ACC112 (cell line): ENCODE data around the gene FAF1.

Experiments
- H2AFZ ChIP-seq: fragments of 200-600 bp; sonication (generic); one replicate; pipeline ENCODE4 v1.6.0; 2017; ENCODE audit warnings: antibody characterized with exemption, low read length; ENCODE audit not compliant: unreplicated experiment
- H3K27ac ChIP-seq: fragments of 200-600 bp; sonication (generic); 2 replicates; pipeline ENCODE4 v1.5.1; 2014; ENCODE audit warnings: low read depth, mild to moderate bottlenecking, antibody characterized with exemption, low read length, moderate library complexity
- H3K27me3 ChIP-seq: fragments of 200-600 bp; sonication (generic); 2 replicates; pipeline ENCODE4 v1.6.1; 2014; ENCODE audit warnings: mild to moderate bottlenecking, antibody characterized with exemption, low read length, moderate library complexity, mixed read lengths; ENCODE audit not compliant: insufficient read depth
- H3K36me3 ChIP-seq: fragments of 200-600 bp; sonication (generic); 2 replicates; pipeline ENCODE4 v1.6.1; 2016; ENCODE audit warnings: mild to moderate bottlenecking, antibody characterized with exemption, low read length, moderate library complexity, mixed read lengths; ENCODE audit not compliant: insufficient read depth
- H3K4me1 ChIP-seq: fragments of 200-600 bp; sonication (generic); one replicate; pipeline ENCODE4 v1.6.1; 2016; ENCODE audit warnings: low read length, mixed read lengths; ENCODE audit not compliant: insufficient read depth, unreplicated experiment, control insufficient read depth
- H3K4me3 ChIP-seq: fragments of 200-600 bp; sonication (generic); 2 replicates; pipeline ENCODE4 v1.5.1; 2014; ENCODE audit warnings: mild to moderate bottlenecking, low read depth, low read length
- H3K79me2 ChIP-seq: fragments of 200-600 bp; sonication (generic); one replicate; pipeline ENCODE4 v1.6.0; 2016; ENCODE audit warnings: low read length; ENCODE audit not compliant: control insufficient read depth, unreplicated experiment, insufficient read depth

The FAF1 gene

GRCh38 chr1:50474859-50475809 lies 484.9 kb downstream of the FAF1 start:
- H2AFZ ChIP-seq = no peak overlapping the region
- no peak overlapping the region for H3K27ac ChIP-seq
- H3K4me1 ChIP-seq = no peaks in the 10 kb centered on the region
- no peaks in the 10 kb centered on the region for H3K27me3 ChIP-seq
- H3K36me3 ChIP-seq = 0 out of 2 replicates have a peak, but pooled peaks cover 3% of the 10 kb centered on the region
- no peaks in the 10 kb centered on the region for H3K79me2 ChIP-seq
- no peak overlapping the region for H3K4me3 ChIP-seq

- Histone ChIP-seq H3K4me3 (no peak overlapping the region), H2AFZ (no peak overlapping the region), H3K36me3 (0 out of 2 replicates have a peak, but pooled peaks cover 3% of the 10 kb centered on the region), H3K79me2 (no peaks in the 10 kb centered on the region), H3K4me1 (no peaks in the 10 kb centered on the region), H3K27ac (no peak overlapping the region), H3K27me3 (no peaks in the 10 kb centered on the region)
These were observed 486.6 kb downstream of the FAF1 start for GRCh38 chr1:50473513-50473912.

GRCh38 chr1:50471967-50472366 lies 488.1 kb downstream of the FAF1 start:
- no peak overlapping the region for H3K27ac ChIP-seq
- no peaks in the 10 kb centered on the region for H3K27me3 ChIP-seq
- H3K4me1 ChIP-seq = no peaks in the 10 kb centered on the region
- no peak overlapping the region for H2AFZ ChIP-seq
- 0 out of 2 replicates have a peak, but pooled peaks cover 3% of the 10 kb centered on the region for H3K36me3 ChIP-seq
- H3K79me2 ChIP-seq = no peaks in the 10 kb centered on the region
- no peak overlapping the region for H3K4me3 ChIP-seq

- Histone ChIP-seq H3K27me3 (no peaks in the 10 kb centered on the region), H3K27ac (no peak overlapping the region), H3K4me1 (no peaks in the 10 kb centered on the region), H3K4me3 (no peak overlapping the region), H3K36me3 (no peaks in the 10 kb centered on the region), H2AFZ (no peak overlapping the region), H3K79me2 (no peaks in the 10 kb centered on the region)
These were observed 497.1 kb downstream of the FAF1 start for GRCh38 chr1:50462964-50463363.

- H3K79me2 ChIP-seq = no peaks in the 10 kb centered on the region
- no peaks in the 10 kb centered on the region for H3K4me1 ChIP-seq
- H3K27me3 ChIP-seq = no peaks in the 10 kb centered on the region
- no peak overlapping the region for H3K4me3 ChIP-seq
- H2AFZ ChIP-seq = no peak overlapping the region
- H3K36me3 ChIP-seq = no peaks in the 10 kb centered on the region
- H3K27ac ChIP-seq = no peak overlapping the region
These were observed 501.6 kb downstream of the FAF1 start for GRCh38 chr1:50458507-50458906.

- Histone ChIP-seq H3K36me3 (no peaks in the 10 kb centered on the region), H2AFZ (no peak overlapping the region), H3K27ac (no peak overlapping the region), H3K4me1 (peaks cover 3% of the 10 kb centered on the region), H3K79me2 (no peaks in the 10 kb centered on the region), H3K27me3 (no peaks in the 10 kb centered on the region), H3K4me3 (no peak overlapping the region)
These were observed 505.2 kb downstream of the FAF1 start for GRCh38 chr1:50454911-50455310.

GRCh38 chr1:50453266-50453665 lies 506.8 kb downstream of the FAF1 start:
- no peaks in the 10 kb centered on the region for H3K79me2 ChIP-seq
- H3K27ac ChIP-seq = no peak overlapping the region
- H2AFZ ChIP-seq = no peak overlapping the region
- H3K27me3 ChIP-seq = no peaks in the 10 kb centered on the region
- peaks cover 3% of the 10 kb centered on the region for H3K4me1 ChIP-seq
- H3K36me3 ChIP-seq = no peaks in the 10 kb centered on the region
- no peak overlapping the region for H3K4me3 ChIP-seq

- H3K4me1 ChIP-seq = peaks cover 3% of the 10 kb centered on the region
- no peak overlapping the region for H2AFZ ChIP-seq
- no peaks in the 10 kb centered on the region for H3K79me2 ChIP-seq
- H3K27me3 ChIP-seq = no peaks in the 10 kb centered on the region
- no peak overlapping the region for H3K27ac ChIP-seq
- H3K36me3 ChIP-seq = no peaks in the 10 kb centered on the region
- no peak overlapping the region for H3K4me3 ChIP-seq
These were observed 507.4 kb downstream of the FAF1 start for GRCh38 chr1:50452700-50453099.

GRCh38 chr1:50450861-50451653 lies 509.0 kb downstream of the FAF1 start:
- Histone ChIP-seq H3K27ac (no peak overlapping the region), H2AFZ (no peak overlapping the region), H3K79me2 (no peaks in the 10 kb centered on the region), H3K4me1 (peaks cover 3% of the 10 kb centered on the region), H3K27me3 (no peaks in the 10 kb centered on the region), H3K36me3 (no peaks in the 10 kb centered on the region), H3K4me3 (no peak overlapping the region)

- no peak overlapping the region for H3K4me3 ChIP-seq
- no peaks in the 10 kb centered on the region for H3K79me2 ChIP-seq
- no peak overlapping the region for H2AFZ ChIP-seq
- no peaks in the 10 kb centered on the region for H3K27me3 ChIP-seq
- no peaks in the 10 kb centered on the region for H3K36me3 ChIP-seq
- peaks cover 3% of the 10 kb centered on the region for H3K4me1 ChIP-seq
- no peak overlapping the region for H3K27ac ChIP-seq
These were observed 512.1 kb downstream of the FAF1 start for GRCh38 chr1:50447961-50448360.
